Measurements from ENCODE around the gene RGS10.

GRCh38 chr10:119481781-119482426 is 60.6 kb downstream of the RGS10 start:
- no peak for TF ChIP-seq EZH2 (optimal IDR thresholded peaks at IDR 0.05; ENCODE audit: low read depth, low read length)
- TF ChIP-seq CTCF (IDR thresholded peaks at IDR 0.05; ENCODE audit: low read length), result no peak
- TF ChIP-seq EZH2phosphoT487 (IDR thresholded peaks at IDR 0.05; ENCODE audit: low read length), result no peak

All from MM.1S (cell line).